HL-60 (cell line): ENCODE results near the gene CDC42BPB.

ENCODE experiments used
- DNase-seq, 2 experiments: peaks; one replicate each; pipeline ENCODE4 v3.0.0-alpha.2; 2010 to 2020; ENCODE audit warnings: low read depth in 1 of 2, low spot score in 1 of 2
- H3K27ac ChIP-seq: fragments of 250-450 bp; sonication (Bioruptor Pico); replicated peaks from 2 replicates; pipeline ENCODE4 v1.5.1; 2020; ENCODE audit warnings: mild to moderate bottlenecking, moderate library complexity
- H3K27me3 ChIP-seq: fragments of 250-450 bp; sonication (Bioruptor Pico); 2 replicates; pipeline ENCODE4 v1.5.1; 2021; ENCODE audit warnings: mild to moderate bottlenecking, moderate library complexity; ENCODE audit not compliant: insufficient read depth, poor library complexity, severe bottlenecking
- H3K4me3 ChIP-seq: replicated peaks from 2 replicates; pipeline ENCODE4 v1.5.1; 2011; ENCODE audit warnings: mild to moderate bottlenecking, control low read depth, low read length; ENCODE audit not compliant: insufficient read depth
- GABPA ChIP-seq: IDR thresholded peaks from 2 replicates; pipeline ENCODE4 v1.6.1; 2012; ENCODE audit warnings: low read depth
- POLR2AphosphoS5 ChIP-seq: IDR thresholded peaks from 2 replicates; pipeline ENCODE4 v1.6.1; 2012; ENCODE audit warnings: low read depth
- SPI1 ChIP-seq: IDR thresholded peaks from 2 replicates; pipeline ENCODE4 v1.6.1; 2012; ENCODE audit warnings: low read depth, mild to moderate bottlenecking, borderline replicate concordance
- TF ChIP-seq, protein P1 (sequence below): IDR thresholded peaks from 2 replicates; pipeline ENCODE4 v1.6.1; 2012; ENCODE audit warnings: low read depth; ENCODE audit not compliant: insufficient replicate concordance
- TF ChIP-seq, protein P2 (sequence below): IDR thresholded peaks from one replicate; pipeline ENCODE4 v1.5.1; 2011; ENCODE audit warnings: low read length, control low read depth, inconsistent platforms; ENCODE audit not compliant: insufficient read depth

The CDC42BPB gene

DNA sequence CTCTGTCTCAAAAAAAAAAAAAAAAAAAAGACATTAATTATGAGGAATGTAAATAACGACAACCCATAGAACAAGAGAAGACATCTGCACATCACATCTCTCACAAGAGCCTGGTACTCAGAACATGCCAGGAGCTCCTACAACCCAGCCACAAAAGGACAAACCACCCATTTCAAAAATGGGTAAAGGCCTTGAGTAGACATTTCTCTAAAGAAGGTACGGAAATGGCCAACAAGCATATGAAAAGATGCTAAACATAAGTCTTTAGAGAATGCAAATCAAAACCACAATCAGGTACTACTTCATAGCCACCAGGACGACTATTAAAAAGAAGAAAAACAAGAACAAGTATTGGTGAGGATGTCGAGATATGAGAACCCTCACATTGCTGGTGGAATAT lies 121.6 kb downstream of the CDC42BPB start:
- TF ChIP-seq POLR2AphosphoS5: no peak
- no peak for TF ChIP-seq SPI1
- TF ChIP-seq, protein P1, sequence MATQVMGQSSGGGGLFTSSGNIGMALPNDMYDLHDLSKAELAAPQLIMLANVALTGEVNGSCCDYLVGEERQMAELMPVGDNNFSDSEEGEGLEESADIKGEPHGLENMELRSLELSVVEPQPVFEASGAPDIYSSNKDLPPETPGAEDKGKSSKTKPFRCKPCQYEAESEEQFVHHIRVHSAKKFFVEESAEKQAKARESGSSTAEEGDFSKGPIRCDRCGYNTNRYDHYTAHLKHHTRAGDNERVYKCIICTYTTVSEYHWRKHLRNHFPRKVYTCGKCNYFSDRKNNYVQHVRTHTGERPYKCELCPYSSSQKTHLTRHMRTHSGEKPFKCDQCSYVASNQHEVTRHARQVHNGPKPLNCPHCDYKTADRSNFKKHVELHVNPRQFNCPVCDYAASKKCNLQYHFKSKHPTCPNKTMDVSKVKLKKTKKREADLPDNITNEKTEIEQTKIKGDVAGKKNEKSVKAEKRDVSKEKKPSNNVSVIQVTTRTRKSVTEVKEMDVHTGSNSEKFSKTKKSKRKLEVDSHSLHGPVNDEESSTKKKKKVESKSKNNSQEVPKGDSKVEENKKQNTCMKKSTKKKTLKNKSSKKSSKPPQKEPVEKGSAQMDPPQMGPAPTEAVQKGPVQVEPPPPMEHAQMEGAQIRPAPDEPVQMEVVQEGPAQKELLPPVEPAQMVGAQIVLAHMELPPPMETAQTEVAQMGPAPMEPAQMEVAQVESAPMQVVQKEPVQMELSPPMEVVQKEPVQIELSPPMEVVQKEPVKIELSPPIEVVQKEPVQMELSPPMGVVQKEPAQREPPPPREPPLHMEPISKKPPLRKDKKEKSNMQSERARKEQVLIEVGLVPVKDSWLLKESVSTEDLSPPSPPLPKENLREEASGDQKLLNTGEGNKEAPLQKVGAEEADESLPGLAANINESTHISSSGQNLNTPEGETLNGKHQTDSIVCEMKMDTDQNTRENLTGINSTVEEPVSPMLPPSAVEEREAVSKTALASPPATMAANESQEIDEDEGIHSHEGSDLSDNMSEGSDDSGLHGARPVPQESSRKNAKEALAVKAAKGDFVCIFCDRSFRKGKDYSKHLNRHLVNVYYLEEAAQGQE: no peak
- TF ChIP-seq GABPA: no peak
- TF ChIP-seq, protein P2, sequence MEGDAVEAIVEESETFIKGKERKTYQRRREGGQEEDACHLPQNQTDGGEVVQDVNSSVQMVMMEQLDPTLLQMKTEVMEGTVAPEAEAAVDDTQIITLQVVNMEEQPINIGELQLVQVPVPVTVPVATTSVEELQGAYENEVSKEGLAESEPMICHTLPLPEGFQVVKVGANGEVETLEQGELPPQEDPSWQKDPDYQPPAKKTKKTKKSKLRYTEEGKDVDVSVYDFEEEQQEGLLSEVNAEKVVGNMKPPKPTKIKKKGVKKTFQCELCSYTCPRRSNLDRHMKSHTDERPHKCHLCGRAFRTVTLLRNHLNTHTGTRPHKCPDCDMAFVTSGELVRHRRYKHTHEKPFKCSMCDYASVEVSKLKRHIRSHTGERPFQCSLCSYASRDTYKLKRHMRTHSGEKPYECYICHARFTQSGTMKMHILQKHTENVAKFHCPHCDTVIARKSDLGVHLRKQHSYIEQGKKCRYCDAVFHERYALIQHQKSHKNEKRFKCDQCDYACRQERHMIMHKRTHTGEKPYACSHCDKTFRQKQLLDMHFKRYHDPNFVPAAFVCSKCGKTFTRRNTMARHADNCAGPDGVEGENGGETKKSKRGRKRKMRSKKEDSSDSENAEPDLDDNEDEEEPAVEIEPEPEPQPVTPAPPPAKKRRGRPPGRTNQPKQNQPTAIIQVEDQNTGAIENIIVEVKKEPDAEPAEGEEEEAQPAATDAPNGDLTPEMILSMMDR: no peak
- H3K27ac ChIP-seq: no peak overlapping the region
- no peak overlapping the region for H3K4me3 ChIP-seq
- peaks cover 3% of the 10 kb centered on the region for H3K27me3 ChIP-seq
- DNase-seq: no peak

DNA sequence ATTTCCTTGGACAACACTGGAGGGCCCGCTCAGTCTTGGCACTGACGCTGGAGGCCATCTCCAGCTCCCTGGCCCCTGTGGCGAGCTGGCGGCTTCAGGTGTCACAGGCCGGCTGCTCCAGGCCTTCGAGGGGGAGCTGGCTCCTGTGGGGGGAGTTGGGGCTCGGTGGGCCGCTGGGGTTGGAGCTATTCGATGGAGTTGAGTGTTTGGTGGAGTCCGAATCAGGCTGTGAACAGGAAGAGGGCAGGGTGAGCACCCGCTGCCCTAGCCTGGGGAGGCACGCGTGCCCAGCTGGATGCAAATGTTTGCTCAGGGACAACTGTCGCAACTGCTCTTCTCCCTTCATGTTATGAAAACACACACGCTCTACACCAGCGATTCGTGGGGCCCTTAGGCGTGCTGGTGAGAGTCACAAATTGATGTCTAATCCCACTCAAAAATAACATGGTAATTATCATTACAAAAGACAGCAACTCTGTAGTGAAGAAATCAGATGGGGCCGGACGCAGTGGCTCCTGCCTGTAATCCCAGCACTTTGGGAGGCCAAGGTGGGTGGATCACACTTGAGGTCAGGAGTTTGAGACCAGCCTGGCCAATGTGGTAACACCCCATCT lies 123.6 kb downstream of the CDC42BPB start:
- TF ChIP-seq GABPA: no peak
- TF ChIP-seq SPI1: no peak
- TF ChIP-seq, protein P2: no peak
- TF ChIP-seq, protein P1: no peak
- no peak for TF ChIP-seq POLR2AphosphoS5
- DNase-seq: no peak
- peaks cover 16% of the 10 kb centered on the region for H3K27me3 ChIP-seq
- no peak overlapping the region for H3K4me3 ChIP-seq
- no peak overlapping the region for H3K27ac ChIP-seq

DNA sequence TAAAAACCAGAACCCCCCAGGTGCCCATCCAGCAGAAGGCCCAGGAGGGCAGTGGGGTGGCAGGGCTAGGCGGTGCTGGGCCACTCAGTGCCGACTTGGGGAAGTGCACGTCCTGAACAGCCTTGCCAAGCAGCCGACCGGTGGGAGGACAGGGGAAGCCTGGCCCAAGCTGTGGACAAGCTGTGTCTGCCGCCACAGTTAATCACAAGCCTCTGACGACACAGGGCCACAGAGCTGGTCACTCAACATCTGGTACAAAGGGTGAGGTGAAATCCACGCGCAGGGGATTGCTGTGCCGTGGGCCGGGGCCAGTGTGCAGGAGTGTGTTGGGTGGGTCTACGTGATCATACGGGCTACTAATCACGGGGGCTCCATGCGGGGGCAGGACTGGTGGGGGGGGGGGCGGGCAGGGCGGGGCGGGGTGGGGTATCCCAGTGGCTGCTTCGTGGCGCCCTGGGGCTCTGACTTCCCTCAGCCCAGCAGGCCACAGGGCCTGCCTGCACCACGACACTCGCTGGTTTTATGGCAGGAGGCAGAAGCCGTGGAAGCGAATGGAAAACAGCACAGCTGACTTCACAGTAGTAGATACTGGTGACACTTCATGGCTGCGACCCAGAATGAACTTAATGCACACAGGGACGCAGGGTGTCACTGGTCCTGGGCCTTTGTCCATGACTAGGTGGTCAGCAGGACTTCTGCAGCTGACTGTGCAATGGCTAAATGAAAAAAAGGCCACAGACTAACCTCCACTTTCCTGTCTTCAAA lies 124.7 kb downstream of the CDC42BPB start:
- DNase-seq: no peak
- Histone ChIP-seq H3K4me3 (no peak overlapping the region), H3K27ac (no peak overlapping the region), H3K27me3 (peaks cover 24% of the 10 kb centered on the region)
- TF ChIP-seq SPI1: no peak
- TF ChIP-seq, protein P1: no peak
- no peak for TF ChIP-seq POLR2AphosphoS5
- TF ChIP-seq, protein P2: no peak
- no peak for TF ChIP-seq GABPA
